OCI-LY1 (cell line): ENCODE results near the gene RGPD4.

Experiments used
- H2AFZ ChIP-seq: fragments of 200-600 bp; sonication (generic), shearing (Covaris generic); 2 replicates; pipeline ENCODE4 v1.6.0; 2014; ENCODE audit warnings: antibody characterized with exemption, mild to moderate bottlenecking, low read length
- H3F3A ChIP-seq: fragments of 200-600 bp; sonication (generic), shearing (Covaris generic); 2 replicates; pipeline ENCODE4 v1.6.0; 2014; ENCODE audit warnings: mild to moderate bottlenecking, antibody characterized with exemption, low read length, moderate library complexity; ENCODE audit not compliant: insufficient read depth
- H3K27ac ChIP-seq: fragments of 200-600 bp; sonication (generic); 2 replicates; pipeline ENCODE4 v1.5.1; 2014; ENCODE audit warnings: low read length, mixed run types, mild to moderate bottlenecking, low read depth; ENCODE audit not compliant: poor library complexity, severe bottlenecking
- H3K27me3 ChIP-seq: fragments of 200-600 bp; sonication (generic); 2 replicates; pipeline ENCODE4 v1.6.0; 2014; ENCODE audit warnings: antibody characterized with exemption, mild to moderate bottlenecking, low read length, moderate library complexity; ENCODE audit not compliant: insufficient read depth
- H3K36me3 ChIP-seq: fragments of 200-600 bp; sonication (generic); 2 replicates; pipeline ENCODE4 v1.6.1; 2014; ENCODE audit warnings: mild to moderate bottlenecking, antibody characterized with exemption, low read length, moderate library complexity, mixed read lengths; ENCODE audit not compliant: insufficient read depth
- H3K4me1 ChIP-seq: fragments of 200-600 bp; sonication (generic); 2 replicates; pipeline ENCODE4 v1.5.1; 2014; ENCODE audit warnings: mild to moderate bottlenecking, low read length, moderate library complexity; ENCODE audit not compliant: insufficient read depth, severe bottlenecking
- H3K4me2 ChIP-seq: fragments of 200-600 bp; sonication (generic), shearing (Covaris generic); 2 replicates; pipeline ENCODE4 v1.6.1; 2014; ENCODE audit warnings: low read length
- H3K4me3 ChIP-seq: fragments of 200-600 bp; sonication (generic); 2 replicates; pipeline ENCODE4 v1.5.1; 2014; ENCODE audit warnings: low read length, low read depth, mild to moderate bottlenecking, mixed read lengths; ENCODE audit not compliant: poor library complexity, severe bottlenecking
- H3K79me2 ChIP-seq: fragments of 200-600 bp; shearing (Covaris generic); 2 replicates; pipeline ENCODE4 v1.6.1; 2016; ENCODE audit warnings: mixed run types, low read length, mixed read lengths; ENCODE audit not compliant: insufficient read depth
- H3K9ac ChIP-seq: fragments of 200-600 bp; sonication (generic), shearing (Covaris generic); 2 replicates; pipeline ENCODE4 v1.6.1; 2014; ENCODE audit warnings: mild to moderate bottlenecking, low read length, mixed read lengths
- H3K9me2 ChIP-seq: fragments of 200-600 bp; sonication (generic), shearing (Covaris generic); 2 replicates; pipeline ENCODE4 v1.6.1; 2014; ENCODE audit warnings: low read depth, mild to moderate bottlenecking, low read length, mixed read lengths
- H3K9me3 ChIP-seq: fragments of 200-600 bp; shearing (Covaris generic); 2 replicates; pipeline ENCODE4 v1.6.1; 2014; ENCODE audit warnings: low read length, mixed read lengths
- H4K20me1 ChIP-seq: fragments of 200-600 bp; sonication (generic), shearing (Covaris generic); 2 replicates; pipeline ENCODE4 v1.6.0; 2016; ENCODE audit warnings: mild to moderate bottlenecking, low read length; ENCODE audit not compliant: insufficient read depth
- EZH2 ChIP-seq: fragments of 200-600 bp; sonication (generic), shearing (Covaris generic); IDR thresholded peaks from 2 replicates; pipeline ENCODE4 v1.8.0; 2017; ENCODE audit warnings: borderline replicate concordance, mixed run types, mild to moderate bottlenecking, antibody characterized with exemption, low read length, moderate library complexity, mixed read lengths
- TF ChIP-seq, protein P1 (sequence below): fragments of 200-600 bp; sonication (generic), shearing (Covaris generic); IDR thresholded peaks from 2 replicates; pipeline ENCODE4 v1.5.1; 2017; ENCODE audit warnings: mild to moderate bottlenecking, antibody characterized with exemption, low read length, moderate library complexity, mixed read lengths

RGPD4 gene

GRCh38 chr2:107801498-107801897, 25.2 kb upstream of the RGPD4 start:
- H3K9me2 ChIP-seq, result no peaks in the 10 kb centered on the region
- H4K20me1 ChIP-seq, result no peaks in the 10 kb centered on the region
- no peaks in the 10 kb centered on the region for H3K9me3 ChIP-seq
- H3K27ac ChIP-seq, result no peak overlapping the region
- no peaks in the 10 kb centered on the region for H3K36me3 ChIP-seq
- no peaks in the 10 kb centered on the region for H3F3A ChIP-seq
- no peaks in the 10 kb centered on the region for H3K4me1 ChIP-seq
- H2AFZ ChIP-seq, result no peak overlapping the region
- no peaks in the 10 kb centered on the region for H3K27me3 ChIP-seq
- H3K9ac ChIP-seq, result no peak overlapping the region
- H3K4me3 ChIP-seq, result no peak overlapping the region
- TF ChIP-seq, protein P1, sequence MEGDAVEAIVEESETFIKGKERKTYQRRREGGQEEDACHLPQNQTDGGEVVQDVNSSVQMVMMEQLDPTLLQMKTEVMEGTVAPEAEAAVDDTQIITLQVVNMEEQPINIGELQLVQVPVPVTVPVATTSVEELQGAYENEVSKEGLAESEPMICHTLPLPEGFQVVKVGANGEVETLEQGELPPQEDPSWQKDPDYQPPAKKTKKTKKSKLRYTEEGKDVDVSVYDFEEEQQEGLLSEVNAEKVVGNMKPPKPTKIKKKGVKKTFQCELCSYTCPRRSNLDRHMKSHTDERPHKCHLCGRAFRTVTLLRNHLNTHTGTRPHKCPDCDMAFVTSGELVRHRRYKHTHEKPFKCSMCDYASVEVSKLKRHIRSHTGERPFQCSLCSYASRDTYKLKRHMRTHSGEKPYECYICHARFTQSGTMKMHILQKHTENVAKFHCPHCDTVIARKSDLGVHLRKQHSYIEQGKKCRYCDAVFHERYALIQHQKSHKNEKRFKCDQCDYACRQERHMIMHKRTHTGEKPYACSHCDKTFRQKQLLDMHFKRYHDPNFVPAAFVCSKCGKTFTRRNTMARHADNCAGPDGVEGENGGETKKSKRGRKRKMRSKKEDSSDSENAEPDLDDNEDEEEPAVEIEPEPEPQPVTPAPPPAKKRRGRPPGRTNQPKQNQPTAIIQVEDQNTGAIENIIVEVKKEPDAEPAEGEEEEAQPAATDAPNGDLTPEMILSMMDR, result no peak
- TF ChIP-seq EZH2, result no peak
- no peaks in the 10 kb centered on the region for H3K79me2 ChIP-seq
- no peak overlapping the region for H3K4me2 ChIP-seq

DNA sequence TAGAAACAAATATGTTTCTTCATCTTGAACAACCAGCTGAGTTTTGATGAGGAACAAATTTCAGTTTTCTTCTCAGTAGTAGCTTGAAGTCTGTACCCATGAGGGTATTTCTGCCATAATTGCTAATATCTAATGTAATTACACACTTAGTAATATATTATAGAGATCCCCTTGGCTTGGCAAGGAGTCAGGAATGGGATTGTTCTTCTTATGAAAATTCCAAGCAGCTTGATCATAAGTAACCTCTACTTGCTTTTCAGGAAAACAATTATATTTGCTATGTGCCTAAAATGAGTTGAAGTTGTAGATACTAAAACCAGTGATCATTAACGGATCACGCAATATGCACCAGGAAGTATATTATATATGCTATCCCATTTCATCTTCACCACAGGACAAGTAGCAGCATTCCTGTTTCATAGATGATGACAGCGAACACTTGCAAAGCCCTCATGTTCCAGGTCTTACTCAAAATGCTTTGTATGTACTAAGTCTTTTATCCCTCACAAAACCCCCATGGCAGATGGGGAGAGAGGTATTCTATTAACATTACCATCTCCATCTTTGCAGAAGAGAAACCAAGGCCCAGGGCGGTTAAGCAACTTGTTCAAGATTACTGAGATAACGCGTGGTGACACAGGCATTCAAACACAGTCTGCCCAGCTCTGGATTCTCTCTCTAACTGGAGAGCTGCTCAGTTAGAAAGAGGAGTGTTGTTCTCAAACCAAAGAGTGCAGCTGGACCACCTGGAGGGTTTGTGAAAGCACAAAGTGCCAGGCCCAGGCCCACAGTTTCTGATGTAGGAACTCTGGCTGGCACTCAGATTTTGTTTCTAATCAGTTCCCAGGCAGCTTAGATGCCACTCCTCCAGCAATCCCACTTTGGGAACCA, 21.8 kb upstream of the RGPD4 start:
- Histone ChIP-seq H3K4me1 (peaks cover 6% of the 10 kb centered on the region), H3K9ac (no peak overlapping the region), H3K4me3 (no peak overlapping the region), H3K9me3 (no peaks in the 10 kb centered on the region), H3K9me2 (no peaks in the 10 kb centered on the region), H3K27me3 (no peaks in the 10 kb centered on the region), H4K20me1 (no peaks in the 10 kb centered on the region), H3K36me3 (no peaks in the 10 kb centered on the region), H3K4me2 (no peak overlapping the region), H3F3A (no peaks in the 10 kb centered on the region), H2AFZ (no peak overlapping the region), H3K79me2 (no peaks in the 10 kb centered on the region), H3K27ac (no peak overlapping the region)
- no peak for TF ChIP-seq EZH2
- TF ChIP-seq, protein P1, result no peak

- TF ChIP-seq, protein P1, result no peak
- no peak for TF ChIP-seq EZH2
- H3K36me3 ChIP-seq, result no peaks in the 10 kb centered on the region
- no peak overlapping the region for H3K4me3 ChIP-seq
- no peaks in the 10 kb centered on the region for H3K79me2 ChIP-seq
- H2AFZ ChIP-seq, result no peak overlapping the region
- no peaks in the 10 kb centered on the region for H3K27me3 ChIP-seq
- no peaks in the 10 kb centered on the region for H4K20me1 ChIP-seq
- no peaks in the 10 kb centered on the region for H3F3A ChIP-seq
- H3K9me2 ChIP-seq, result no peaks in the 10 kb centered on the region
- H3K4me2 ChIP-seq, result no peak overlapping the region
- H3K9ac ChIP-seq, result no peak overlapping the region
- H3K4me1 ChIP-seq, result peaks cover 6% of the 10 kb centered on the region
- no peaks in the 10 kb centered on the region for H3K9me3 ChIP-seq
- no peak overlapping the region for H3K27ac ChIP-seq
Observed at GRCh38 chr2:107806901-107807300, 19.8 kb upstream of the RGPD4 start.
